HuH-7.5 (cell line): ENCODE data around the gene RTL10.

Experiments used
- DNase-seq: peaks from one replicate; pipeline ENCODE4 v3.0.0; 2011; ENCODE audit warnings: low spot score

The RTL10 gene

GRCh38 chr22:19876314-19876940, 21.8 kb upstream of the RTL10 start:
- DNase-seq: no peak

GRCh38 chr22:19875531-19876313, 21.0 kb upstream of the RTL10 start:
- DNase-seq: no peak

DNA sequence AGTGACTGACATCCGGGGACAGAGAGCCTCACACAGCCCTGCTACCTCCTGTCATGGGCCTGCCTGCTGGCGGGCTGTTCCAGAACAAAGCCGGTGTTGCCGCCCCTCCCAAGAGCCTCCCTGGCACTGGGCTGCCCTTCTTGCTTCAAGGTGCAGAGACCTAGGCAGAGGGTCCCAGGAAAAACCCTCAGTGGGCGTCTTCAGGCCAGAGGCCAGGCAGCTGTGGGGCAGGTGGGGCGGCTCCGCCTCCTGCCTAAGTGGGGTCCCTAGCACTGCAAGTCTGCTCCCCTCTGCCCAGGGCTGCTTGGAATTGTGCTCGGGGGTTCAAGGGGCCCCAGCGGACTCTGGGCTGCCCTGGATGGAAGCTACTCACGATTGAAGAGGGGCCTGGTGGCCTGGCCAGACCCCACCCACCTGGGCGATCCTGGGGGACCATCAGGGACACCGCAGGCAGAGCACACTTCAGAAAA, 20.4 kb upstream of the RTL10 start:
- no peak for DNase-seq

GRCh38 chr22:19874307-19875060, 19.8 kb upstream of the RTL10 start:
- DNase-seq: no peak

GRCh38 chr22:19873960-19874306, 19.3 kb upstream of the RTL10 start:
- no peak for DNase-seq

DNA sequence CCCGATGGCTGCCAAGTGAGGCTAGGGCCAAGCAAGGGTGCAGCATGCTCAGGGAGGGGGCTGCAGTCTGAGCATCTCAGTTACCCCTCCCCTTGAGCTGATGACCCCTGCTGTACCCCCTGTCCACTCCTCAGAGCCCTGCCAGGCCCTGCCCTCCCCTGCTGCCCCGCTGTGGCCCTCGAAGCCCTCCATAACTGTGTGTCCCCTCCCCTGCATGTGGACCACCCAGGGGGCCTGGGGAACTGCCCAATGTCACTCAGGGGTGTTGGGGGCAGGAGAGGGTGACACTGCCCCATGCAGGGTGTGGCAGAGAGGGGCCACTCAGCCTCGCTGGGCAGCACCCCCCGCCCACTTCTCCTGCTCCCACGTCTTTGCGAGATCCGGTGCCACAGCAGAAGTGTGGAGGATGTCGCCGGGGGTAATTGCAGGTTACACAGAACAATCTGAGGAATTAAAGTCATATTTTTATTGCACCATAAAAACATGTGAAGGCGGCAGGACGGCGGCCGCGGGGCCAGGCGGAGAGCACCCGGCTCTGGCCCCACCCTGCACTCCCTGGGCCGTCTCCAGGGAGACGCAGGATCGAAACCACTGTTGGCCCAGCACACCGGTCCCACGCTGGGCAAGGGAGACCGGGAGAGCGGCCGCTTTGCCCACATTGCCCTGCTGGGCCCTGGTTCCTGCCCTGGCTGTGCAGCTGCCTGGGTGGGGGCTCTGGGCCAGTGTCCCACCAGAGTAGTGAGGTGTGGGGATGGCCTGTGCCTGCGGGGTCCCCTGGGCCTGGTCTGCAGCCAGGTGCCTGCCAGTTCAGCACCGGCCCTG, 18.7 kb upstream of the RTL10 start:
- DNase-seq: no peak

GRCh38 chr22:19872779-19873137, 18.1 kb upstream of the RTL10 start:
- DNase-seq: no peak

- DNase-seq: no peak
Measured at GRCh38 chr22:19871845-19872778, 17.4 kb upstream of the RTL10 start.

DNA sequence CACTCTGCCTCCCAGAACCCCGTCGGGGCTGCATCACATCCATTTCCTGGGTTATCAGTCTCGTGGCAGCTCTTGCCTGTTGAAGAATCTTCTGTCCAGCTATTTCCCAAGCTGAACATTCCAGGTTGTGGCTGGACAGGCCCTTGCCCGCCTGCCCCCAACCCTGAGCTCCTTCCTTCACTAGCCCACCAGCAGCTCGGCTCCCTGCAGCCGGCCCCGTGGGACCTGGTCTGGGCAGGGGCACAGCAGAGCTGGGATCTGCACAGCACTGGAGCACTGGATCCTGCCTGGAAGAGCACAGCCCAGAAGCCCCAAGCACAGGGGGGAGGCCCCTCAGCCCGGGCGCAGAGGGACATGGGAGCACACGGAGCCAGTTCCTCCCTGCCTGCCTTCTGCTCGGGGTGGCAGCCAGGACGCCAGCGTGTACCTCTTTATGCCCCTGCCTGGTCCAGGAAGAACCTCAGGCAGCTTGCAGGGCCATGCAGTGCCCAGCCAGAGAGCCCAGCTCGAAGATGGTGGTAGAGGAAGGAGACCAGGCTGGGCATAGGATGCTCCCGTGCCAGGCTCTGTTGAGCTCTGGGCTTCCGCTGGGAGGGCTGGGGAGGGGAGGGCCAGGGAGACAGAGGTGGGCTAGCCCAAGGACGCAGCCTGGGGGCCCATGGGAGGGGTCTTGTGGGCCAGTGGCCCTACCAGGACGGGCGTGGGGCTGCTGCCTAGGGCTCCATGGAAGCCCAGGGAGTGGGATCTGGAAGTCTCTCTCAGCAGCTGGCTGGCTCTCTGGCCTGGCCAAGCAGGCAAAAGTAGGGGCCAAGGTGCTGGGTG, 16.6 kb upstream of the RTL10 start:
- DNase-seq: no peak

DNA sequence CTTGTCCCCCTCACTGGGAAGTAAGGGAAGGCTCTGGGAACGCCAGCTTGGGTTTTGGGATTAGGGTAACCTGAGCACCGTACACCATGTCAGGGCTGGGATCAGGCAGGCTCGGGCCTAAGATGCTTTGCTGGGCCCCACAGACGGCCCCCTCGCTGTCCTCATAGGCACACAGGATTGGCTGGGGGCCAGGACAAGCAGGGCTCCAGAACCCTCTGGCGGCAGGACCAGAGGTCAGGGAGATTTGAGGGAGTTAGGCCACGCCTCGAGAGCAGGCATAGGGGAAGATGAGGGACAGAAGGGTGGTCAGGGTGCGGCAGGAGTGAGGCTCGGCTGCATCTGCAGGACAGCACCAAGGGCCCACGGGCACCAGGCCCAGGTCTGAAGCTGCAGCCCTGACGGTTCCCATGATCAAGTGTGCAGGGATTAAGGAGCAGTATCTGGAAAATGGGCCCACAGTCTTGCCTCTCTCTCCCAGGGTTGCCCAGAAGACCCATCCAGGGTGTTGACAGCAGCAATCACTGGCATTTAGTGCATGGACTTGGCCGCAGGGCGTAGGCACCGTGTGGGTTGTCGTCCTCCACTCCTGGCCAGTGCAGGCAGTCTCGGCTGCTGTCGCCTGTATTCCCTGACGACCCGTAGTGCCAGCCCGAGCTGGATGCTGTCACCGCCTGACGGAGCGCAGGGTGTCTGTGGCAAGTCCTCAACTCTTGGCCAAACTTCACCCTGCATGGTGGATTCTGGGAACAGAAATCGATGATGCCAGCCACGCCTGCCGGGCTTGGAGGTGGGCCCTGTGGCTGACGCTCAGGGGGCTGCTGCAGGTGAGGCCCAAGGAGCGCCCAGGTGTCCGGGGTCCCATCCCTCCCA, 15.7 kb upstream of the RTL10 start:
- no peak for DNase-seq

GRCh38 chr22:19869497-19870152, 15.0 kb upstream of the RTL10 start:
- no peak for DNase-seq

DNA sequence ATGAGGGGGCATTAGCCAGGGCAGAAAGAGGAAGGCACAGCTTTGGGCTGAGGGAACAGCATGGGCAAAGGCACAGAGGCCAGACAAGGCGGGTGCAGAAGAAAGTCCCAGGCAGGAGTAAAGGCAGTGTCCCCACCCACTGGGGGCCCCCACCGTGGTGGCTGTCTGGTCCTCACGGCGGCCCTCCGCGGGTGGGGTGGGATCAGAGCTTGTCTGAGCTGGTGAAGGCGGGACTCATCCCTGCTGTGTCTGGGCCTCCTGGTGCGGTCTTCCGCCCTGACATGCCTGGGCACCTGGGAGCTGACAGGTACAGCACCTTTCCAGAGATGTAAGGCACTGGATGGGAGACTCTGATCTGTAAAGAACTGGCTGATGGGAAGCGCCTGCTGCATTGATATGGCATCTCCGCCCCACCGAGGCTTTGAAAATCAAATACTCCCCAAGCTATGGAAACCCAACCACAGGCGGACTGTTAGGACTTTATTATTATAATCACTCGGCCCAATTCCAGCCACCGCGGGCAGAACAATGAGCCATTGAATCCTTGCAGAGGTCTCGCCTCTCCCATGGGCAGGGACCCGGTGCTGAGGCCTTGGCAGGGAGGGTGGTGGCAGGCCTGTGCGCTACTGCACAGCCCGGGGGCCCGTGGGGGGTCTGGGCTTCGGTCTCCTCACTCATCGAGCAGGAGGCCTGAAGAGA, 14.2 kb upstream of the RTL10 start:
- DNase-seq: no peak

DNA sequence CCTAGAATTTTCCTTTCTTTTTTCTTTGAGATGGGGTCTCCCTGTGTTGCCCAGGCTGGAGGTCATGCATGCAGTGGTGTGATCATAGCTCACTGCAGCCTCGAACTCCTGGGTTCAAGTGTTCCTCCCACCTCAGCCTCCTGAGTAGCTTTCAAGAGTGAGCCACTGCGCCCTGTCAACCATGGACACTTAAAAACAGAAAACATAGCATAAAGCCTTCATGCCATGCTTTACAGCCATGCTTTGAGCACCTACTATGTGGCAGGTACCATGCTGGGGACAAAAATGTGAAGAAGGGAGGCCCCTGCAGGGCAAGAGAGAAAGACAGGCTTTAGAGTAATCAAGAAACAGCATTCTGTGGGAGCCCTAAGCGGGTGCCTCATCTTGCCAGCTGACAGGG, 13.7 kb upstream of the RTL10 start:
- no peak for DNase-seq

- DNase-seq: no peak
Measured at GRCh38 chr22:19867617-19868016, 12.9 kb upstream of the RTL10 start.

GRCh38 chr22:19866665-19867009, 12.0 kb upstream of the RTL10 start:
- DNase-seq: no peak

DNA sequence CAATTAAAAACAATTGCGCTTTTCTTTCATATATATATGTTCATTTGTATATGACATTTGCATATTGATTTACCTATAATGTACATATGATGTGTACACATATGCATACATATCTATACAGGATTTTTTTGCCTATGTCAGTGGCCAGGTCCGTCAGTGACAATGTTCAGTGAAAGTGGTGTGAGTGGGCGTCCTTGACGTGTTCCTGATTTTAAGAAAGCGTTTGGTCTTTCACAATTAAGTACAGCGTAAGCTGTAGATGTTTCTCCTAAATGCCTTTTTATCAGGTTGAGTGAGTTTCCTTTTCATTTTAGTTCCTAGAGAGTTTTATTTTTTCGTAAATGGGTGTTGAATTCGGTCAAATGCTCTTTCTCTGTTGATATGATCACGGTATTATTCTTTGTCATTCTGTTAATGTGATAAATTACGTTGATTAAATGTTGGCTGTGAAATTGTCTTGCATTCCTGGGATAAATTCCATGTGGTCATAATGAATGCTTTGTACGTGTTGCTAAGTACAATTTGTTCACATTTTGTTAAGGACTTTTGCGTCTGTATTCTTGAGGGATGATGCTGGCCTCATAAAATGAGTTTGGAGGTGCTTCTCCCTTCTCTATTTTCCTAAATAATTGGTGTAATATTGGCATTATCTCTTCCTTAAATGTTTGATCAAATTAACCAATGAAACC, 10.6 kb upstream of the RTL10 start:
- no peak for DNase-seq

- DNase-seq: no peak
Measured at GRCh38 chr22:19864538-19865106, 9.9 kb upstream of the RTL10 start.
